SK-N-SH treated with all-trans-retinoic acid at 6 μM for 48 hours (cell line): ENCODE data around the gene YBX1.

Experiments used
- ATAC-seq: fragments of 200-7000 bp; cut with Tn5 transposase; 3 replicates; pipeline ENCODE4 v1.9.1; 2020; ENCODE audit warnings: mild to moderate bottlenecking, moderate library complexity
- ARNTL ChIP-seq: fragments of 450-650 bp; formaldehyde crosslinking; IDR thresholded peaks from 2 replicates; pipeline ENCODE4 v1.5.0; 2020; ENCODE audit warnings: low read depth, mild to moderate bottlenecking, moderate library complexity, borderline replicate concordance
- BACH2 ChIP-seq: fragments of 250-450 bp; sonication (Bioruptor Pico); IDR thresholded peaks from 2 replicates; pipeline ENCODE4 v1.9.0; 2021; ENCODE audit warnings: mild to moderate bottlenecking, borderline replicate concordance
- CSRNP3 ChIP-seq: fragments of 250-450 bp; sonication (Bioruptor Pico); IDR thresholded peaks from 2 replicates; pipeline ENCODE4 v1.5.1; 2021; ENCODE audit warnings: mild to moderate bottlenecking, moderate library complexity
- ESRRG ChIP-seq: fragments of 250-450 bp; sonication (Bioruptor Pico); IDR thresholded peaks from 2 replicates; pipeline ENCODE4 v1.6.1; 2021; ENCODE audit warnings: mild to moderate bottlenecking
- GLIS3 ChIP-seq: fragments of 250-450 bp; sonication (Bioruptor Pico); IDR thresholded peaks from 2 replicates; pipeline ENCODE4 v1.5.0; 2020; ENCODE audit warnings: mild to moderate bottlenecking, moderate library complexity
- ISL1 ChIP-seq: fragments of 250-450 bp; sonication (Bioruptor Pico); IDR thresholded peaks from 2 replicates; pipeline ENCODE4 v2.1.2; 2022; ENCODE audit warnings: mild to moderate bottlenecking, moderate library complexity
- OSR1 ChIP-seq: fragments of 250-450 bp; sonication (Bioruptor Pico); IDR thresholded peaks from 2 replicates; pipeline ENCODE4 v1.8.0; 2022; ENCODE audit warnings: moderate library complexity, mild to moderate bottlenecking, inconsistent platforms
- PATZ1 ChIP-seq: fragments of 250-450 bp; sonication (Bioruptor Pico); IDR thresholded peaks from 2 replicates; pipeline ENCODE4 v1.8.0; 2020; ENCODE audit warnings: mild to moderate bottlenecking, moderate library complexity, borderline replicate concordance
- PPARA ChIP-seq: fragments of 250-450 bp; sonication (Bioruptor Pico); IDR thresholded peaks from 2 replicates; pipeline ENCODE4 v1.5.0; 2020; ENCODE audit warnings: mild to moderate bottlenecking, borderline replicate concordance
- RARB ChIP-seq: fragments of 250-450 bp; sonication (Bioruptor Pico); IDR thresholded peaks from 2 replicates; pipeline ENCODE4 v1.8.0; 2021; ENCODE audit warnings: mild to moderate bottlenecking, moderate library complexity
- SNAI2 ChIP-seq: fragments of 250-450 bp; sonication (Bioruptor Pico); IDR thresholded peaks from 2 replicates; pipeline ENCODE4 v1.5.0; 2020; ENCODE audit warnings: mild to moderate bottlenecking, moderate library complexity
- TCF4 ChIP-seq: fragments of 250-450 bp; sonication (Bioruptor Pico); IDR thresholded peaks from 2 replicates; pipeline ENCODE4 v1.8.0; 2021; ENCODE audit warnings: mild to moderate bottlenecking, moderate library complexity, borderline replicate concordance
- TOX ChIP-seq: fragments of 250-450 bp; sonication (Bioruptor Pico); IDR thresholded peaks from 2 replicates; pipeline ENCODE4 v1.8.0; 2021; ENCODE audit warnings: mild to moderate bottlenecking, moderate library complexity, borderline replicate concordance
- TSHZ2 ChIP-seq: fragments of 250-450 bp; sonication (Bioruptor Pico); IDR thresholded peaks from 2 replicates; pipeline ENCODE4 v1.5.0; 2020; ENCODE audit warnings: mild to moderate bottlenecking, moderate library complexity
- ZC3H10 ChIP-seq: fragments of 250-450 bp; sonication (Bioruptor Pico); IDR thresholded peaks from 2 replicates; pipeline ENCODE4 v1.5.1; 2021; ENCODE audit warnings: mild to moderate bottlenecking, moderate library complexity
- ZFP30 ChIP-seq: fragments of 450-650 bp; formaldehyde crosslinking; IDR thresholded peaks from 2 replicates; pipeline ENCODE4 v1.5.0; 2022; ENCODE audit warnings: mild to moderate bottlenecking, moderate library complexity
- ZNF70 ChIP-seq: fragments of 450-650 bp; formaldehyde crosslinking; IDR thresholded peaks from 2 replicates; pipeline ENCODE4 v1.5.0; 2020; ENCODE audit warnings: mild to moderate bottlenecking, moderate library complexity

The YBX1 gene

GRCh38 chr1:42646056-42646455 is 36.2 kb upstream of the YBX1 start (continued):
- TF ChIP-seq TSHZ2 (CRISPR knock-in tag) (no peak), ZC3H10 (no peak), ZNF70 (no peak), RARB (CRISPR knock-in tag) (no peak), GLIS3 (CRISPR knock-in tag) (no peak), ISL1 (CRISPR knock-in tag) (no peak)

- TF ChIP-seq GLIS3 (CRISPR knock-in tag) (no peak), ESRRG (no peak), TOX (CRISPR knock-in tag) (no peak), BACH2 (CRISPR knock-in tag) (no peak), ZFP30 (no peak)
- TF ChIP-seq, all 23 proteins: peak for 0
- ATAC-seq = no peak
Measured at GRCh38 chr1:42657201-42657600, 25.0 kb upstream of the YBX1 start.

GRCh38 chr1:42657981-42658876 is 24.0 kb upstream of the YBX1 start, which contains the start of gene PPIH:
TSS of gene PPIH (plus strand) at chr1:42658423. CDS start at chr1:42658447, 24 bp downstream.
- ATAC-seq = peak; percentile 100
- TF ChIP-seq TSHZ2 (CRISPR knock-in tag) (no peak), ZFP30 (no peak), SNAI2 (CRISPR knock-in tag) (0 out of 2 replicates have a peak, but pooled peaks have one; percentile 57), ESRRG (no peak), ARNTL (CRISPR knock-in tag) (no peak)

GRCh38 chr1:42658877-42659337 is 23.3 kb upstream of the YBX1 start:
- no peak for TF ChIP-seq PPARA (CRISPR knock-in tag)
- TF ChIP-seq ISL1 (CRISPR knock-in tag) = no peak
- TF ChIP-seq CSRNP3 (CRISPR knock-in tag) = no peak
- no peak for TF ChIP-seq ZNF70
- TF ChIP-seq SNAI2 (CRISPR knock-in tag) = no peak
- no peak for TF ChIP-seq BACH2 (CRISPR knock-in tag)
- no peak for TF ChIP-seq PATZ1 (CRISPR knock-in tag)
- no peak for TF ChIP-seq OSR1 (CRISPR knock-in tag)
- TF ChIP-seq TCF4 (CRISPR knock-in tag) = no peak
- ATAC-seq = peak; percentile 40
